ENCODE measurements around the gene GGCT.

DNA sequence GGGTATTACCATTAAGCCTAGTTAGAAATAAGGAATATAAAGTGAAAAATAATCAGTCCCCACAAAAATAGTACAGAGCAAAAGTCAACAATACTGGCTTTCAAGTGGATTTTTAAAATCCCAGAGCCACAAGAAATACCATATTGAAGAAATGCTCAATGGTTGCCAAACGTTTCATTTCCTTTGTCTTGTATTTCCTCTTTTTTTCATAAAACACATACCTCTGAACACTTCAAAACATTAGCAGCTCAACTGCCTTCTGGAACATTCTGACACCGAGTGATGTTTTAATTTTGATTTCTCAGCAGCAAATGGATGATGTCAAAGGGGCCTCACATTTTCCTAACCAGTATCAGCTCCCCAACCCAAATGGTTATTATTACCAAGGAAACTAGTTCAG lies 36.6 kb downstream of the GGCT start:
- TF ChIP-seq, protein P1, sequence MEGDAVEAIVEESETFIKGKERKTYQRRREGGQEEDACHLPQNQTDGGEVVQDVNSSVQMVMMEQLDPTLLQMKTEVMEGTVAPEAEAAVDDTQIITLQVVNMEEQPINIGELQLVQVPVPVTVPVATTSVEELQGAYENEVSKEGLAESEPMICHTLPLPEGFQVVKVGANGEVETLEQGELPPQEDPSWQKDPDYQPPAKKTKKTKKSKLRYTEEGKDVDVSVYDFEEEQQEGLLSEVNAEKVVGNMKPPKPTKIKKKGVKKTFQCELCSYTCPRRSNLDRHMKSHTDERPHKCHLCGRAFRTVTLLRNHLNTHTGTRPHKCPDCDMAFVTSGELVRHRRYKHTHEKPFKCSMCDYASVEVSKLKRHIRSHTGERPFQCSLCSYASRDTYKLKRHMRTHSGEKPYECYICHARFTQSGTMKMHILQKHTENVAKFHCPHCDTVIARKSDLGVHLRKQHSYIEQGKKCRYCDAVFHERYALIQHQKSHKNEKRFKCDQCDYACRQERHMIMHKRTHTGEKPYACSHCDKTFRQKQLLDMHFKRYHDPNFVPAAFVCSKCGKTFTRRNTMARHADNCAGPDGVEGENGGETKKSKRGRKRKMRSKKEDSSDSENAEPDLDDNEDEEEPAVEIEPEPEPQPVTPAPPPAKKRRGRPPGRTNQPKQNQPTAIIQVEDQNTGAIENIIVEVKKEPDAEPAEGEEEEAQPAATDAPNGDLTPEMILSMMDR (IDR thresholded peaks at IDR 0.05): no peak
- TF ChIP-seq POLR2A (IDR thresholded peaks at IDR 0.05): no peak
